HUES48 (cell line): Measurements from ENCODE around the gene WNT3.

Source experiments
- H3K27ac ChIP-seq: one replicate; pipeline ENCODE4 v1.7.0; 2013; ENCODE audit warnings: low read depth, low read length, inconsistent platforms
- H3K27me3 ChIP-seq: 2 replicates; pipeline ENCODE4 v1.6.1; 2013; ENCODE audit warnings: mild to moderate bottlenecking, low read length; ENCODE audit not compliant: control insufficient read depth, insufficient read depth
- H3K36me3 ChIP-seq: 2 replicates; pipeline ENCODE4 v1.6.1; 2013; ENCODE audit warnings: low read length; ENCODE audit not compliant: control insufficient read depth, insufficient read depth
- H3K4me1 ChIP-seq: 2 replicates; pipeline ENCODE4 v1.6.1; 2013; ENCODE audit warnings: mild to moderate bottlenecking, low read length; ENCODE audit not compliant: control insufficient read depth, insufficient read depth
- H3K4me3 ChIP-seq: 2 replicates; pipeline ENCODE4 v1.5.1; 2013; ENCODE audit warnings: mild to moderate bottlenecking, low read depth, low read length
- H3K9ac ChIP-seq: 2 replicates; pipeline ENCODE4 v1.6.1; 2013; ENCODE audit warnings: mild to moderate bottlenecking, low read depth, low read length, moderate library complexity
- H3K9me3 ChIP-seq: 2 replicates; pipeline ENCODE4 v1.6.1; 2013; ENCODE audit warnings: low read length; ENCODE audit not compliant: control insufficient read depth, insufficient read depth

WNT3 gene

DNA sequence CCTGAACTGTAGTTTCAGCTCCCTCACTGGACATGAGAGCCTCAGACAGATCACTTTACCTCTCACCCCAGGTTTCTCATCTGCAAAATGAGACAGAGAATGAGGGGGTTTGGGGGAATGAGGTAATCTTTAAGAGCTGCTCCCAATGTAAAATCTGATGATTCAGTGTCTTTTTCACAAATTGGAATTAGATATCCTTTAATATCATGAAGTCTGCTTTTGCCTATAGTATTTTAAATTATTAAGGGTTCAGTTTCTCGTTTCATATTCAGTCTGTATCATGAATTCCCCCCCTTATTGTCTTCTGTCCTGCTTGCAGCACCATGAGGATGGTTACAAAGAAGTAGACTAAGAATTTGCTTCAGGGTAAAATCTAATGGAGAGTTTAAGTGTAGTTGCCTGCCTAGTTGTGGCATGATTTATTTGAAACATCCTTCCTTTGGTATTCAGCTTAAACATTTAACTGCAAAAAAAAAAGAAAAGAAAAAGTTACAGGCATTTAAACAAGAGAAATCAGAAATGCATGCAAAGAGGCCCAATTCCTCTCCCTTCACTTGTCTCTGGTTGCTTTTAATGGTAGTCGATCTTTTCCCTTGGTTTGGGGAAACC is 77.3 kb downstream of the WNT3 start:
- H3K4me1 ChIP-seq = peaks cover 4% of the 10 kb centered on the region; the same call in 1 of the 2 replicates
- no peaks in the 10 kb centered on the region for H3K9me3 ChIP-seq
- peak overlapping the region; percentile 3; the same call in 1 of the 2 replicates for H3K9ac ChIP-seq
- H3K27me3 ChIP-seq = no peaks in the 10 kb centered on the region
- 0 out of 2 replicates have a peak, but pooled peaks cover 2% of the 10 kb centered on the region for H3K36me3 ChIP-seq
- H3K4me3 ChIP-seq = no peak overlapping the region
- H3K27ac ChIP-seq = no peak overlapping the region

DNA sequence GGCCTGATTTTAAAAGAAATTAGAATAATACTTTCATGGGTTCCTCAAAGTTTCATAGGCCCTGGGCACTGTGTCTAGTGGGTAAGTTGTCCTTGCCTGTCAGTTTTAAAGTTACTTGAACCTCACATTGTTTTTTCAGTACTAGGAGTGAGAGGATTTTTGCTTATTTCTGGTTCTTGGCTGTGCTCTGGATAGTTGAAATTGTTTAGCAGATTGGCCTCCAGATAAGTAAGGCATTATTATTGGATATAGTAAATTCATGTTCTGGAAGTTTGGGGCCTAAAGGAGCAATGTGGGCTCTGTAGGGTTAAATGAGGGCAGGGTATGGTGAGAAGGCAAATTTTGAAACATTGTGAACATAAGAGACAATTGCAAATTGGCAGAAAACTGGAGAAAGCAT is 78.5 kb downstream of the WNT3 start:
- no peak overlapping the region for H3K9ac ChIP-seq
- H3K27me3 ChIP-seq = no peaks in the 10 kb centered on the region
- H3K9me3 ChIP-seq = no peaks in the 10 kb centered on the region
- H3K4me1 ChIP-seq = peaks cover 4% of the 10 kb centered on the region; the same call in 1 of the 2 replicates
- H3K4me3 ChIP-seq = no peak overlapping the region
- no peak overlapping the region for H3K27ac ChIP-seq
- H3K36me3 ChIP-seq = 0 out of 2 replicates have a peak, but pooled peaks cover 2% of the 10 kb centered on the region

DNA sequence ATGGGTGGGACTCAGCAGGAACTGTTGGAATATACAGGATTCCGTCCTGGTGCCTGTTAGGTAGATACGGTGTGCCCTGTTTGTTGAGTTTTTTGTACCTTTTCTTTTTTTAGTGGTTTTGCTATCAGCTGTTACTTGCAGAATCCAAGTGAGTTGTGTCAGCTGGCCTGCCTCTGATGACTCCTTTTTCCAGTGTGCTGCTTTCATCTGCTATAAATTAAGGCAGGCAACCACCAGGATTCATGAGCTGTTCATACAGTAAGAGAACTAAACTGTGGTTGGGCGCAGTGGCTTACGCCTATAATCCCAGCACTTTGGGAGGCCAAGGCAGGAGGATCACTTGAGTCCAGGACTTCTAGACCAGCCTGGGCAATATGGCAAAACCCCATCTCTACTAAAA is 79.9 kb downstream of the WNT3 start:
- Histone ChIP-seq H3K4me3 (no peak overlapping the region), H3K36me3 (0 out of 2 replicates have a peak, but pooled peaks cover 2% of the 10 kb centered on the region), H3K27me3 (no peaks in the 10 kb centered on the region), H3K4me1 (0 out of 2 replicates have a peak, but pooled peaks cover under 1% of the 10 kb centered on the region), H3K9me3 (no peaks in the 10 kb centered on the region), H3K9ac (no peak overlapping the region), H3K27ac (no peak overlapping the region)

DNA sequence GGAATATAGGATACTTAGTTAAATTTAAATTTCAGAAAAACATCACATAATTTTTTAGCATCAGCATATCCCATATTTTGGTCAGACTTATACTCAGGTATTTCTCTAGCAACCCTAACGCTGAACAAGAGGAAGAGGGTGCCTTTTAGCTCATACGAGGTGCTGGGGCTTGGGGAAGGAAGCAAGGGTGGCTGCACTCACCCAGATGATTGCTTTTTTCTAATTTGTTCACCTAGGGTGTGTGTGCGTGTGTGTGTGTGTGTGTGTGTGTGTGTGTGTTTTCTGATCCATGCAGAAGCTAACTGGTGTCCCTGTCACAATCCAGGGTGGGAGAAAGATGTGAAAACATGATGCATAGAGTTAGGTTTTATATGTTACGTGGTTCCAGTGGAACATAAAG is 81.2 kb downstream of the WNT3 start:
- Histone ChIP-seq H3K27me3 (no peaks in the 10 kb centered on the region), H3K9ac (no peak overlapping the region), H3K9me3 (no peaks in the 10 kb centered on the region), H3K27ac (no peak overlapping the region), H3K36me3 (0 out of 2 replicates have a peak, but pooled peaks cover 2% of the 10 kb centered on the region), H3K4me3 (no peak overlapping the region), H3K4me1 (peaks cover 12% of the 10 kb centered on the region)

DNA sequence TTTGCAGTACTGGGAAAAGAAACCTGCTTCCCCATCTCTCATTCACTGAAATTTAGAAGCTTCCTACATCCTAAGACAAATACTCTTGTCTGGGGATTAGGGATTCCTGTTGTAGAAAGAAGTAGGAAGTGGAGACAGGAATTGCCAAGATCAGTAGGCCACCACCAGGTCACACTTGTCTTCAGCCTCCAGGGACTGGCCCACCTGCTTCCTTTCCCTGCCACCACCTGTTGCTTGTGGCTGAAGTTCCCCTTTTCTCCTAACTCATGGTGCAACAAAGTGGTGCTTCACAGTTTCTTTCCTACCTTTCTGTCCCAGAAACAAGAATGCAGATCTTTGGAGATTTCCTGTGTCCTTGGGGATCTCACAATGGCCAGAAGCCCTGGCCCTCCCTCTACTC is 82.4 kb downstream of the WNT3 start:
- H3K4me1 ChIP-seq = peaks cover 23% of the 10 kb centered on the region
- H3K27me3 ChIP-seq = no peaks in the 10 kb centered on the region
- 0 out of 2 replicates have a peak, but pooled peaks cover 2% of the 10 kb centered on the region for H3K36me3 ChIP-seq
- no peaks in the 10 kb centered on the region for H3K9me3 ChIP-seq
- H3K4me3 ChIP-seq = no peak overlapping the region
- no peak overlapping the region for H3K27ac ChIP-seq
- no peak overlapping the region for H3K9ac ChIP-seq

DNA sequence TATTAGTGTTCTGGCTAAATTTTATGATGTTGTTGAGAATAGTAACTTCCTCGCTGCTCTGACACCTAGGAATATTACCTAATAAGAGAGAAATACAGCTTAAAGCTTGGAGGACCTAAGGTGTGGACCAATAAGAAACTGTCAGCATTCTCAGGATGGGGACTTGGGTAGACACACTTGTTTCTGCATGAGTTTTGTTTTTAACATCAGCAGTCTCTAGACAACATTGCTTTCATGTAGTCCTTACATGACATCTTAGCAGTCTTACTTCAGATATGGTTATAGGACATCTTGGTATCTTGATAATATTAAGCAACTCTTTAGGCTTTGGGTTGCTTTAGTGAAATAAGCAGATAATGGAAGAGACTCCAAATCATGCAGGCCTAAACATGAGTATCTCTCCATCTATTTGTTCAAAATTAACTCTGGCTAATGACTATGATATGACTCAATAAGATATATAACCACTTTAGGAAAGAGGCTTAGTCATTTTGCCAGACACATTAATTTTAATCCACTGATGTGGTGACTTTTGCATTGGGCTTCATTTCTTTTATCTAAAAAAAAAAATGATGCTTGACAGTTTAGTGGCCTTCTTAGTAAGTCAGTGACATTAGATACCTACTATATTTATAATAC is 84.5 kb downstream of the WNT3 start:
- H3K27ac ChIP-seq = peak overlapping the region; percentile 92
- peaks cover 23% of the 10 kb centered on the region for H3K4me1 ChIP-seq
- no peaks in the 10 kb centered on the region for H3K27me3 ChIP-seq
- H3K9ac ChIP-seq = no peak overlapping the region
- H3K4me3 ChIP-seq = no peak overlapping the region
- H3K36me3 ChIP-seq = 0 out of 2 replicates have a peak, but pooled peaks cover 2% of the 10 kb centered on the region
- no peaks in the 10 kb centered on the region for H3K9me3 ChIP-seq

DNA sequence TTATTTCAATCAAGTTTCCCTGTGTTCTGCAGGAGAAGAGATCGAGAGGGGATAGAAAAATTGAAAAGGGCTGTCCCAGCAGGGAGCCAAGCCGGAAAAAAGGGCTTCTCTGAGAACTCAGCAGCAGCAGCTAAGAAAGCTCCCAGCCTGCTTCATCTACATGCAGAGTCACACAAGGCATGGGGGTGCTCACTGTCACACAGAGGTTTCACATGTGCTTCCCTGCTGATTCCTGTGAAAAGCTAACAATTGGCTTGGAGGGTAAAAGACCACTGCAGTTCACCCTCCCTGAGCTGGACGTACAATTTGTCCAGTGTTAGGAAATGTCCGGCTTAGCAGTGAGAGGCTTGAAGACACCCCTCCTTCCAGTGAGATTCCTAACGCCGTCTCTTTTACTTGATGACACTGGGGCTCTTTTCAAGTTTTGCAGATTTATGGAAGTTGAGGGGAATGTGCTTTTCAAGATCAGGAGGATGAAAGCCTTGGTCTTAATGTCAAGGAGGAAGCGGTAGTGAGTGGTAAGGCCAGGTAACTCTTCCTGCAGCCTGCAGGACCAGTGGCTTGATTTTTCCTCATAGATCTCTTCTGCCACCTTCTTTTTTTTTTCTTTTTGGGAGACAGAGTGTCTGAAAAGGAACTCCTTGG is 85.6 kb downstream of the WNT3 start:
- peaks cover 26% of the 10 kb centered on the region for H3K4me1 ChIP-seq
- no peak overlapping the region for H3K9ac ChIP-seq
- H3K36me3 ChIP-seq = 0 out of 2 replicates have a peak, but pooled peaks cover 2% of the 10 kb centered on the region
- H3K27me3 ChIP-seq = no peaks in the 10 kb centered on the region
- H3K9me3 ChIP-seq = no peaks in the 10 kb centered on the region
- H3K27ac ChIP-seq = peak overlapping the region; percentile 92
- H3K4me3 ChIP-seq = peak overlapping the region; percentile 18; the same call in 1 of the 2 replicates

DNA sequence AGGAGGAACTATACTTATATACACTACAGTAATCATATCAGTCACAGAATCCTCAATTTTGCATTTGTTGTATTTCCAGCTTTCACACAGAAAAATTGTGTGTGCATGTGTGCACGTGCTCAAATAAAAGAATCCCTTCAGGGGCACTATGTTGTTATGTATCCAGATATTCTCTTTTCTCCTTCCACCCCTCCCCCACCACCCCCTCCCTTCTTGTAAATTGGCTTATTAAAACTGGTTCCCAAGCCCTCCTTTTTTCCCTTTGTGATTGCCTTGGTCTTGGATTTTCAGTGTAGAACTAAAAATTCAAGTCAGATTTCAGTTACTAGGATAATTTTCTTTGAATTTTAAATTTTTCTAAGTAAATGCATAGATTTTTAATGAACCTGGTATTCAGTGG is 86.3 kb downstream of the WNT3 start:
- H3K27ac ChIP-seq = peak overlapping the region; percentile 92

DNA sequence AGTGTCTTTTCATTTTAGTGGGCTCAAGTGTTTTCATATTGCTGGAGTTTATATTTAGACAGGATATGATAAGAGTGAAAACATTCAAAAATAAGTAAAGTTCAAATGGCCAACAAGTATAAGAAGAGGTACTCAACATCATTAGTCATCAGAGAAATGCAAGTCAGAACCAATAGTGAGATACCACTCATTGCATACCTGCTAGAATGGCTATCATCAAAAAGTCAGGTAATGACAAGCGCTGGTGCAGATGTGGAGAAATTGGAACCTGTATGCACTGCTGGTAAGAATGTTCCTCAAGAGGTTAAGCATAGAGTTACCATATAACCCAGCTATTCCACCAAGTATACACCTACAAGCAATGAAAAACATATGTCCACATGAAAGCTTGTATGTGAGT is 87.8 kb downstream of the WNT3 start:
- Histone ChIP-seq H3K27ac (no peak overlapping the region), H3K4me1 (peaks cover 26% of the 10 kb centered on the region), H3K27me3 (no peaks in the 10 kb centered on the region), H3K4me3 (no peak overlapping the region), H3K9me3 (no peaks in the 10 kb centered on the region), H3K9ac (no peak overlapping the region), H3K36me3 (no peaks in the 10 kb centered on the region)

More for the DNA sequence above, 86.3 kb downstream of the WNT3 start:
- H3K36me3 ChIP-seq = 0 out of 2 replicates have a peak, but pooled peaks cover 2% of the 10 kb centered on the region
- H3K4me3 ChIP-seq = peak overlapping the region; percentile 18; the same call in 1 of the 2 replicates
- no peak overlapping the region for H3K9ac ChIP-seq
- H3K27me3 ChIP-seq = no peaks in the 10 kb centered on the region
- no peaks in the 10 kb centered on the region for H3K9me3 ChIP-seq
- H3K4me1 ChIP-seq = peaks cover 26% of the 10 kb centered on the region

DNA sequence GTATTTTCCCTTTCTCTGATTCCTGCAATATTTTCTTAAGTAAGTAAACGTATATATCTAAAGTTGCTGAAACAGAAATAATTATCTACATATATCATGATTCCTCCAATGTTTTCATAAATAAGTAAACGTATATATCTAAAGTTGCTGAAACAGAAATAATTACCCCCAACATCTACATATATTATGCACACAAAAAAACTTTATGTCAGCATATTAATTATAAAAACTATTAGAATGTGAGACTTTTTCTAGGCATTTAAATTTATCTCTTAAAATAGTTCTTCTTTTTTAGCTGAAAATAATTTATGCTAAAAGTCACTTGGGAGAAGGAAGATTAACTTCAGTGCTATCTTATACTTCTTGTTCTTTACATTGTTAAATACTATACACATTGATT is 88.5 kb downstream of the WNT3 start:
- Histone ChIP-seq H3K9ac (no peak overlapping the region), H3K4me3 (no peak overlapping the region), H3K9me3 (no peaks in the 10 kb centered on the region), H3K27me3 (no peaks in the 10 kb centered on the region), H3K4me1 (peaks cover 26% of the 10 kb centered on the region), H3K27ac (no peak overlapping the region), H3K36me3 (no peaks in the 10 kb centered on the region)
